K562 (cell line): ENCODE results near the gene XPNPEP3. TPM values are rescaled to one million over a fixed set of nuclear protein-coding genes. Genes with fewer than 3 reads are reported as not detected.

ENCODE experiments used
- ATAC-seq: fragments of 200-7000 bp; cut with Tn5 transposase; 3 replicates; pipeline ENCODE4 v1.9.1; 2020; ENCODE audit warnings: moderate library complexity
- BruUV-seq: library from RNA; stranded (reverse); fragments of 400-500 nt; replicated peaks from 2 replicates; lab custom pipeline; 2021; lab: Mats Ljungman, UMichigan
- CTCF ChIA-PET: fragments of 300-600 bp; formaldehyde crosslinking; extraction: SDS; loops from one replicate; lab custom pipeline; 2021; ENCODE audit warnings: low intra/inter-chr PET ratio; lab: Yijun Ruan, JAX
- POLR2A ChIA-PET: fragments of 300-600, 350-650 bp; sonication (Branson Sonifier 250); formaldehyde crosslinking; extraction: SDS; loops from one replicate; lab custom pipeline; 2021; ENCODE audit warnings: antibody characterized with exemption, inconsistent platforms; lab: Yijun Ruan, JAX
- DNase-seq, 4 experiments: peaks; one replicate each; pipeline versions ENCODE4 v3.0.0 to v3.0.0-alpha.2; 2011 to 2018; ENCODE audit warnings: low spot score in 3 of 4, mixed read lengths in 3 of 4; ENCODE audit errors: extremely low read depth in 1 of 4
- FAIRE-seq: peaks from 2 replicates; lab custom pipeline; 2011; peaks lifted over from hg19 to GRCh38; lab: Jason Lieb, UNC
- H2AFZ ChIP-seq: 2 replicates; pipeline ENCODE4 v1.6.0; 2011; ENCODE audit warnings: low read depth, low read length, control low read depth, inconsistent platforms
- H3K27ac ChIP-seq: fragments of 200-600 bp; 3 replicates; pipeline ENCODE4 v1.8.0; 2011; ENCODE audit warnings: low read depth, mild to moderate bottlenecking, control low read depth, inconsistent platforms, low read length, moderate library complexity, mixed read lengths; ENCODE audit errors: extremely low read depth
- H3K27me3 ChIP-seq, 2 experiments: fragments of 300-600 bp in 1 of 2; 2 replicates in 1 of 2; 3 replicates in 1 of 2; pipeline versions ENCODE4 v1.6.0 to v1.8.0; 2011; ENCODE audit warnings: inconsistent platforms in 2 of 2, low read length in 2 of 2, mild to moderate bottlenecking in 1 of 2, mixed read lengths in 1 of 2, moderate library complexity in 1 of 2; ENCODE audit not compliant: control insufficient read depth in 2 of 2, insufficient read depth in 2 of 2
- H3K36me3 ChIP-seq: fragments of 300-600 bp; 3 replicates; pipeline ENCODE4 v1.8.0; 2011; ENCODE audit warnings: mild to moderate bottlenecking, low read length, inconsistent platforms; ENCODE audit not compliant: control insufficient read depth, insufficient read depth
- H3K4me1 ChIP-seq, 2 experiments: fragments of 200-600 bp in 1 of 2; replicated peaks in 1 of 2; 2 replicates in 1 of 2; 3 replicates in 1 of 2; pipeline versions ENCODE4 v1.5.1 to v1.8.0; 2011; ENCODE audit warnings: inconsistent platforms in 2 of 2, low read length in 2 of 2, mild to moderate bottlenecking in 1 of 2, mixed read lengths in 1 of 2, moderate library complexity in 1 of 2; ENCODE audit not compliant: control insufficient read depth in 2 of 2, insufficient read depth in 2 of 2
- H3K4me2 ChIP-seq: 2 replicates; pipeline ENCODE4 v1.6.1; 2011; ENCODE audit warnings: low read length, control low read depth, inconsistent platforms, mixed read lengths; ENCODE audit not compliant: insufficient read depth
- H3K4me3 ChIP-seq: fragments of 200-600 bp; sonication (generic), shearing (Covaris generic); 2 replicates; pipeline ENCODE4 v1.5.1; 2016; ENCODE audit warnings: control low read depth, inconsistent platforms
- H3K79me2 ChIP-seq: fragments of 200-600 bp; 3 replicates; pipeline ENCODE4 v1.8.0; 2011; ENCODE audit warnings: low read length, inconsistent platforms; ENCODE audit not compliant: control insufficient read depth, insufficient read depth
- H3K9ac ChIP-seq, 2 experiments: 2 replicates each; pipeline versions ENCODE4 v1.6.0 to v1.6.1; 2011; ENCODE audit warnings: low read depth in 2 of 2, low read length in 2 of 2, control low read depth in 1 of 2, inconsistent platforms in 1 of 2, mild to moderate bottlenecking in 1 of 2, mixed read lengths in 1 of 2; ENCODE audit not compliant: insufficient read depth in 1 of 2
- H3K9me1 ChIP-seq: one replicate; pipeline ENCODE4 v1.6.0; 2011; ENCODE audit warnings: inconsistent platforms, mild to moderate bottlenecking, low read length, moderate library complexity; ENCODE audit not compliant: control insufficient read depth, insufficient read depth
- H3K9me3 ChIP-seq: replicated peaks from 2 replicates; pipeline ENCODE4 v1.5.1; 2011; ENCODE audit warnings: low read depth, low read length, inconsistent platforms; ENCODE audit not compliant: control insufficient read depth, insufficient read depth
- H4K20me1 ChIP-seq: replicated peaks from 2 replicates; pipeline ENCODE4 v1.6.1; 2011; ENCODE audit warnings: low read length, inconsistent platforms, mixed read lengths; ENCODE audit not compliant: control insufficient read depth, insufficient read depth
- ARID1B ChIP-seq: fragments of 450-650 bp; IDR thresholded peaks from 2 replicates; pipeline ENCODE4 v1.6.1; 2016; ENCODE audit warnings: antibody characterized with exemption, mild to moderate bottlenecking, inconsistent platforms
- DDX20 ChIP-seq: fragments of 450-650 bp; IDR thresholded peaks from 2 replicates; pipeline ENCODE4 v1.6.1; 2016; ENCODE audit warnings: missing genetic modification characterization, low read depth, mild to moderate bottlenecking, missing compliant biosample characterization, moderate library complexity
- EP400 ChIP-seq: fragments of 450-650 bp; IDR thresholded peaks from 2 replicates; pipeline ENCODE4 v1.6.1; 2017; ENCODE audit warnings: antibody characterized with exemption, mild to moderate bottlenecking, moderate library complexity
- GABPB2 ChIP-seq: fragments of 250-450 bp; sonication (Bioruptor Pico); conservative IDR thresholded peaks from 2 replicates; pipeline ENCODE4 v1.5.1; 2021; ENCODE audit warnings: mild to moderate bottlenecking
- HNRNPH1 ChIP-seq: fragments of 200-400 bp; formaldehyde crosslinking; optimal IDR thresholded peaks from 2 replicates; pipeline ENCODE3; 2017; ENCODE audit warnings: low read depth, mild to moderate bottlenecking, low read length, moderate library complexity
- POLR2A ChIP-seq: fragments of 450-650 bp; conservative IDR thresholded peaks from 2 replicates; pipeline ENCODE4 v1.6.1; 2016
- SPI1 ChIP-seq: IDR thresholded peaks from 2 replicates; pipeline ENCODE4 v1.6.1; 2011; ENCODE audit warnings: low read depth, low read length, control low read depth, borderline replicate concordance
- ZNF253 ChIP-seq: fragments of 250-450 bp; sonication (Bioruptor Pico); conservative IDR thresholded peaks from 2 replicates; pipeline ENCODE4 v1.6.1; 2021; ENCODE audit warnings: mild to moderate bottlenecking
- ZNF583 ChIP-seq: fragments of 250-450 bp; sonication (Bioruptor Pico); IDR thresholded peaks from 2 replicates; pipeline ENCODE4 v1.4.0; 2020
- ZNF668 ChIP-seq: fragments of 250-450 bp; sonication (Bioruptor Pico); IDR thresholded peaks from 2 replicates; pipeline ENCODE4 v1.8.0; 2022; ENCODE audit warnings: mild to moderate bottlenecking, inconsistent platforms
- WGBS: fragments of 100-300 bp; shearing (Covaris generic); methylation state at CpG from one replicate; pipeline ENCODE4 v1.1.6; 2016; ENCODE audit warnings: low coverage, mixed read lengths; ENCODE audit not compliant: insufficient coverage; ENCODE audit errors: missing lambda C conversion rate; 5-methylcytosine and 5-hydroxymethylcytosine counted together
- in situ Hi-C: fragments of 300-500 bp; cut with MboI; formaldehyde crosslinking; loops from 4 replicates; pipeline ENCODE4 v1.15.0; 2018; ENCODE audit warnings: inconsistent platforms, mixed read lengths
- intact Hi-C: fragments of 100-400 bp; cut with micrococcal nuclease; formaldehyde crosslinking; loops from 2 replicates; pipeline ENCODE4 v1.14.2; 2022
- polyA plus RNA-seq, 8 experiments: library from polyadenylated mRNA; depleted of rRNA in 4 of 8; stranded (reverse) in 5 of 8; unstranded in 3 of 8; fragments of >200 nt; fragmentation: Nextera tagmentation in 2 of 8; fragmentation: Illumina TruSeq in 1 of 8; extraction: Ambion mirVana in 2 of 8; extraction: Trizol in 1 of 8; gene quantifications; 2 replicates each; pipeline versions ENCODE4 v1.2.1 to v1.2.3, GENCODE V29; 2011 to 2014; ENCODE audit warnings: inconsistent platforms in 1 of 8, missing spikeins in 1 of 8
- total RNA-seq, 7 experiments: library from RNA; depleted of rRNA in 6 of 7; stranded (reverse); fragments of >200 nt in 6 of 7; fragmentation: Illumina TruSeq in 2 of 7; extraction: Trizol in 2 of 7; gene quantifications; 2 replicates each; pipeline versions ENCODE4 v1.2.1 to v1.2.3, GENCODE V29; 2011 to 2021; ENCODE audit warnings: low replicate concordance in 1 of 7
- TF ChIP-seq, protein P1 (sequence below): sonication (generic); formaldehyde crosslinking; IDR thresholded peaks from 2 replicates; pipeline ENCODE4 v1.9.0; 2022; ENCODE audit warnings: mild to moderate bottlenecking, missing genetic modification reagents
- TF ChIP-seq, protein P2 (sequence below): fragments of 450-650 bp; formaldehyde crosslinking; IDR thresholded peaks from 2 replicates; pipeline ENCODE4 v1.4.0; 2022; ENCODE audit warnings: missing genetic modification characterization
- TF ChIP-seq, protein P3 (sequence below): sonication (generic); formaldehyde crosslinking; IDR thresholded peaks from 2 replicates; pipeline ENCODE4 v1.4.0; 2020; ENCODE audit warnings: mild to moderate bottlenecking, missing genetic modification reagents
- TF ChIP-seq, protein P4 (sequence below), 3 experiments: IDR thresholded peaks in 2 of 3; conservative IDR thresholded peaks in 1 of 3; 2 replicates each; pipeline ENCODE4 v1.5.1; 2011 to 2012; ENCODE audit warnings: low read length in 3 of 3, mild to moderate bottlenecking in 3 of 3, control low read depth in 2 of 3, improper control_type of control experiment in 1 of 3, inconsistent platforms in 1 of 3, low read depth in 1 of 3, mixed read lengths in 1 of 3, moderate library complexity in 1 of 3; ENCODE audit not compliant: insufficient read depth in 2 of 3

The XPNPEP3 gene
- total and polyA plus RNA-seq, 9 of the 15 experiments (the other 6 are each of a cell fraction or from before 2014, with no cell fraction given), result 9.1 to 22.6 (median 15.6) TPM

DNA sequence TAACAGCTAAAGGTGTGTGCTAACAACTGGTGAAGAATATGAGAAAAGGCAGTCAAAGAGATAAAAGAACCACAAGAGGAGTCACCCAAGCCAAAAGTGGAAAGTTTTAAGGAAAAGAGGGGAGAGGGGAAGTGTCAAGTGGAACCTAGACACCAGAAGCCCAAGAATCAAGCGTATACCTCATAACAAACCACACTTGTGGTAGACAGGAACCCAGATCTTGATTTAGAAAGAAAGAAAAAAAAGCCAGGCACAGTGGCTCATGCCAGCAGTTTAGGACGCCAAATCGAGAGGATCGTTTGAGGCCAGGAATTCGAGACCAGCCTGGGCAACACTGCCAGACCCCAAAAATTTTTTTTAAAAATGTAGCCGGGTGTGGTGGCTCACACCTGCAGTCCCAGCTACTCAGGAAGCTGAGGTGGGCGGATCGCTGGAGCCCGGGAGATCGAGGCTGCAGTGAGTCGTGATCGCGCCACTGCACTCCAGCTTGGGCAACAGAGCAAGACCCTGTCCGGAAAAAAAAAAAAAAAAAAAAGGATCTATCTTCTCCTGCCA lies 38.7 kb upstream of the XPNPEP3 start (continued):
- TF ChIP-seq HNRNPH1, result no peak
- no peak for TF ChIP-seq ZNF583 (CRISPR knock-in tag)
- TF ChIP-seq SPI1, result 0 out of 2 replicates have a peak, but pooled peaks have one; percentile 1
- no peak for TF ChIP-seq ZNF668 (CRISPR knock-in tag)

DNA sequence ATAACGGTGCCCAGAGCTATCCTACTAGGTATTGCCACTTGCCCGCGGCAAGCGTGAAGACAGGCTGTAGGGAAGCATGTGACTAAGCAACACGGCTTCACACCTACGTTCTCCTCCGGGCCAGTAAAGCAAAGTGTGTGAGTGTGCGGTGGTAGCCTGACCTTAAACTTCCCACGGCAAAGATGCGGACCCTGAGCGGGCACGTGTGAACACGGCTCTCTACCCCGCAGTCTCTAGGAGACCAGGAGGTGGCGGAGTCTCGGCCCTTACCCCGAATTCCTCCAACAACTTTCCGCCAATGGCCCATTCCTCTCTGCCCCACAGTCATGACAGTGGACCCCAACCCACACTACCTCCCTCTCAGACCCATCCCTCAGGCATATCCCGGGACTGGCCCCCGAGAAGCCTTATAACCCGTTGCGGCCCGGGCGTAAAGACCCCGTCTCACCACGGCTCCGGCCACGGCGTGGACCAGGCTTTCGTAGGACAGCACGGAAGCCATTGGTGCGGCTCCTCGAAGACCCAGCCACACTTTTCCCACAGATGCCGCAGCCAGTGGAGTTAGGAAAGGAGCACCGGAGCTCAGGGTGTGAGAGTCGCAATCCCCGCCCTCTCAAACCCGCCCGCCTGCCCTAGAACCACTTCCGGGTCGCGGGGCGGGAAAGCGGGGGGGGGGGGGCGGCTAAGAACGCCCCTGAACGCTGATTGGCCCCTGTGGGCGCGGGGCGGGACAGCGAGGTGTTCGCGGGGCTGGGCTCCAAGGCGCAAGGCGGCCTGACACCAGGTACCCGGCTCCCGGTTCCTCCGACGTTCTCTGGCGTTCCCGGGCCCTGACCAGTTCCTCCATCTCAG lies 38.0 kb upstream of the XPNPEP3 start, which contains the start of gene SLC25A17:
Gene SLC25A17, minus strand, starts transcription at position 600 of the 852 bp plus-strand sequence. Its CDS starts 98 bp downstream, at position 502.
- peak within 1 kb of the TSS; percentile 92 for H2AFZ ChIP-seq
- peaks cover 13 to 17% of the 10 kb centered on the region in 2 experiments; a peak in 4 of 5 replicates for H3K4me1 ChIP-seq
- ChIA-PET CTCF (no interaction called here), POLR2A (interaction anchor here (0.6 to 0.7 kb wide), 2 partner anchors 132 to 304 kb away, joined by 3 read pairs; no protein-coding TSS in a partner anchor)
- H3K27ac ChIP-seq, result peak within 1 kb of the TSS; percentile 89
- BruUV-seq, result no TSS peak
- peaks cover 15% of the 10 kb centered on the region for H3K36me3 ChIP-seq
- H3K9me1 ChIP-seq, result no peaks in the 10 kb centered on the region
- FAIRE-seq (no peak), ATAC-seq (peak; percentile 87), DNase-seq (peak; percentile 89 to 95 (median 93))
- intact Hi-C loops, result loop anchor here (5.0 kb wide), 1 partner anchor 38 kb away; the partner anchor contains the start of genes ST13 and XPNPEP3
- H3K79me2 ChIP-seq, result peaks cover 55% of the 10 kb centered on the region
- in situ Hi-C loops, result no loop called here
- no peaks in the 10 kb centered on the region for H4K20me1 ChIP-seq
- H3K9ac ChIP-seq, result peak within 1 kb of the TSS; percentile 79 to 96
- peak within 1 kb of the TSS; percentile 92 for H3K4me2 ChIP-seq
- H3K27me3 ChIP-seq, result no peaks in the 10 kb centered on the region
- no peaks in the 10 kb centered on the region for H3K9me3 ChIP-seq
- WGBS, result 0% methylated on average over 28 of the region's 61 CpGs
- peak within 1 kb of the TSS; percentile 96 for H3K4me3 ChIP-seq
- TF ChIP-seq DDX20 (tag) (no peak), ZNF253 (CRISPR knock-in tag) (no peak), EP400 (peak; percentile 61; the same call in 1 of the 2 replicates), ARID1B (0 out of 2 replicates have a peak, but pooled peaks have one; percentile 16), POLR2A (peak; percentile 79), GABPB2 (no peak)
- TF ChIP-seq, protein P1, sequence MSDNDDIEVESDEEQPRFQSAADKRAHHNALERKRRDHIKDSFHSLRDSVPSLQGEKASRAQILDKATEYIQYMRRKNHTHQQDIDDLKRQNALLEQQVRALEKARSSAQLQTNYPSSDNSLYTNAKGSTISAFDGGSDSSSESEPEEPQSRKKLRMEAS (CRISPR knock-in tag), result peak; percentile 88
- TF ChIP-seq, protein P2, sequence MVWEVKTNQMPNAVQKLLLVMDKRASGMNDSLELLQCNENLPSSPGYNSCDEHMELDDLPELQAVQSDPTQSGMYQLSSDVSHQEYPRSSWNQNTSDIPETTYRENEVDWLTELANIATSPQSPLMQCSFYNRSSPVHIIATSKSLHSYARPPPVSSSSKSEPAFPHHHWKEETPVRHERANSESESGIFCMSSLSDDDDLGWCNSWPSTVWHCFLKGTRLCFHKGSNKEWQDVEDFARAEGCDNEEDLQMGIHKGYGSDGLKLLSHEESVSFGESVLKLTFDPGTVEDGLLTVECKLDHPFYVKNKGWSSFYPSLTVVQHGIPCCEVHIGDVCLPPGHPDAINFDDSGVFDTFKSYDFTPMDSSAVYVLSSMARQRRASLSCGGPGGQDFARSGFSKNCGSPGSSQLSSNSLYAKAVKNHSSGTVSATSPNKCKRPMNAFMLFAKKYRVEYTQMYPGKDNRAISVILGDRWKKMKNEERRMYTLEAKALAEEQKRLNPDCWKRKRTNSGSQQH, result no peak
- TF ChIP-seq, protein P3, sequence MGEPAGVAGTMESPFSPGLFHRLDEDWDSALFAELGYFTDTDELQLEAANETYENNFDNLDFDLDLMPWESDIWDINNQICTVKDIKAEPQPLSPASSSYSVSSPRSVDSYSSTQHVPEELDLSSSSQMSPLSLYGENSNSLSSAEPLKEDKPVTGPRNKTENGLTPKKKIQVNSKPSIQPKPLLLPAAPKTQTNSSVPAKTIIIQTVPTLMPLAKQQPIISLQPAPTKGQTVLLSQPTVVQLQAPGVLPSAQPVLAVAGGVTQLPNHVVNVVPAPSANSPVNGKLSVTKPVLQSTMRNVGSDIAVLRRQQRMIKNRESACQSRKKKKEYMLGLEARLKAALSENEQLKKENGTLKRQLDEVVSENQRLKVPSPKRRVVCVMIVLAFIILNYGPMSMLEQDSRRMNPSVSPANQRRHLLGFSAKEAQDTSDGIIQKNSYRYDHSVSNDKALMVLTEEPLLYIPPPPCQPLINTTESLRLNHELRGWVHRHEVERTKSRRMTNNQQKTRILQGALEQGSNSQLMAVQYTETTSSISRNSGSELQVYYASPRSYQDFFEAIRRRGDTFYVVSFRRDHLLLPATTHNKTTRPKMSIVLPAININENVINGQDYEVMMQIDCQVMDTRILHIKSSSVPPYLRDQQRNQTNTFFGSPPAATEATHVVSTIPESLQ (CRISPR knock-in tag), result no peak
- TF ChIP-seq, protein P4, sequence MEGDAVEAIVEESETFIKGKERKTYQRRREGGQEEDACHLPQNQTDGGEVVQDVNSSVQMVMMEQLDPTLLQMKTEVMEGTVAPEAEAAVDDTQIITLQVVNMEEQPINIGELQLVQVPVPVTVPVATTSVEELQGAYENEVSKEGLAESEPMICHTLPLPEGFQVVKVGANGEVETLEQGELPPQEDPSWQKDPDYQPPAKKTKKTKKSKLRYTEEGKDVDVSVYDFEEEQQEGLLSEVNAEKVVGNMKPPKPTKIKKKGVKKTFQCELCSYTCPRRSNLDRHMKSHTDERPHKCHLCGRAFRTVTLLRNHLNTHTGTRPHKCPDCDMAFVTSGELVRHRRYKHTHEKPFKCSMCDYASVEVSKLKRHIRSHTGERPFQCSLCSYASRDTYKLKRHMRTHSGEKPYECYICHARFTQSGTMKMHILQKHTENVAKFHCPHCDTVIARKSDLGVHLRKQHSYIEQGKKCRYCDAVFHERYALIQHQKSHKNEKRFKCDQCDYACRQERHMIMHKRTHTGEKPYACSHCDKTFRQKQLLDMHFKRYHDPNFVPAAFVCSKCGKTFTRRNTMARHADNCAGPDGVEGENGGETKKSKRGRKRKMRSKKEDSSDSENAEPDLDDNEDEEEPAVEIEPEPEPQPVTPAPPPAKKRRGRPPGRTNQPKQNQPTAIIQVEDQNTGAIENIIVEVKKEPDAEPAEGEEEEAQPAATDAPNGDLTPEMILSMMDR (IDR thresholded peaks at IDR 0.05 in 2 of 3, conservative IDR thresholded peaks at IDR 0.05 in 1 of 3; ENCODE audit: insufficient read depth in 2 of 3, low read depth in 1 of 3, low read length in 3 of 3), result peak in 1 of 3 experiments; percentile 39; a peak in 2 of 6 replicates
